HG02798 (cell line): ENCODE results near the gene NELFB.

ENCODE experiments used
- ATAC-seq: cut with Tn5 transposase; IDR thresholded peaks from one replicate; pipeline ENCODE4 v1.9.1; 2021; ENCODE audit warnings: mild to moderate bottlenecking; ENCODE audit not compliant: unreplicated experiment, poor library complexity

NELFB gene

DNA sequence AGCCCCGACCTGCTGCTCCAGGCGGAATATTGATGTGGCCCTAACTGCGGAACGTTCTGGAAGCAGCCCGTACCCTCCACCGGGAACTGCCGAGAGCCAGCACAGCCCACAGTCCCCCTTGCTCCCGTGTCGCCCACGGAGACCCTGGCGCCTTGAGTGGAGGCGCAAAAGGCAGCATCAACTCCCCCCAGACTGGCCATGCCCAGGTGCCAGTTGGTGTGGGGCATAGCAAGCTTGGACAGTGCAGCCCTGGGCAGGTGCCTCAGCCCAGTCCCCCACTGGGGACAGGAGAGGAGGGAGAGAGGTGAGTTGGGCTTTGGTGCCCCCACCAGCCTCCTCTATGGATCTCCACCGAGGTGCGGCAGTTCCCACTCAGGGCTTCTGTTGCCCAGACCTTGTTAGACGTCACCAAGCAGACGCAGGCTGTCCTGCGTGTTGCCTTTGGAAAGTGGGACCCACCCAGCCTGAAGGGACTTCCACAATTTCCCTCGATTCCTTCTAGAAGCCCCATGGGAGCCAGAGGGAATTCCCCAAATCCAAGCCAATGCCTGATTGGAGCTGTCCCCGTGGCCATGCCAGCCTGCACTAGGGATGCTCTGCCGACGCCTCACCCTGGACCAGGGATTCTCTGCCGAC, 66.7 kb downstream of the NELFB start:
- ATAC-seq = no peak
